GM23248 (cell line): Measurements from ENCODE around the gene PLCG1. TPM values are rescaled to one million over a fixed set of nuclear protein-coding genes. Genes with fewer than 3 reads are reported as not detected.
A peak's percentile ranks its signal among the peaks of the same experiment; 100 is the strongest.

Experiments
- DNase-seq: peaks from one replicate; pipeline ENCODE4 v3.0.0-alpha.2; 2015
- H2AFZ ChIP-seq: fragments of 200-600 bp; sonication (generic); 2 replicates; pipeline ENCODE4 v1.6.1; 2016; ENCODE audit warnings: antibody characterized with exemption
- H3F3A ChIP-seq: fragments of 200-600 bp; sonication (generic); 2 replicates; pipeline ENCODE4 v1.6.1; 2016; ENCODE audit warnings: mild to moderate bottlenecking, antibody characterized with exemption, mixed run types; ENCODE audit not compliant: insufficient read depth
- H3K27ac ChIP-seq: fragments of 200-600 bp; sonication (generic); 2 replicates; pipeline ENCODE4 v1.5.1; 2016; ENCODE audit warnings: mild to moderate bottlenecking
- H3K27me3 ChIP-seq: fragments of 200-600 bp; sonication (generic); replicated peaks from 2 replicates; pipeline ENCODE4 v1.6.1; 2016; ENCODE audit warnings: mild to moderate bottlenecking; ENCODE audit not compliant: insufficient read depth
- H3K36me3 ChIP-seq: fragments of 200-600 bp; sonication (generic); 2 replicates; pipeline ENCODE4 v1.6.1; 2016; ENCODE audit warnings: low read depth, mild to moderate bottlenecking
- H3K4me1 ChIP-seq: fragments of 200-600 bp; sonication (generic); 2 replicates; pipeline ENCODE4 v1.6.1; 2016; ENCODE audit warnings: mild to moderate bottlenecking; ENCODE audit not compliant: insufficient read depth
- H3K4me2 ChIP-seq: fragments of 200-600 bp; sonication (generic); one replicate; pipeline ENCODE4 v1.6.1; 2016; ENCODE audit warnings: mild to moderate bottlenecking; ENCODE audit not compliant: unreplicated experiment
- H3K4me3 ChIP-seq: fragments of 200-600 bp; sonication (generic); 2 replicates; pipeline ENCODE4 v1.5.1; 2016; ENCODE audit warnings: mild to moderate bottlenecking
- H3K79me2 ChIP-seq: fragments of 200-600 bp; sonication (generic); 2 replicates; pipeline ENCODE4 v1.6.1; 2016; ENCODE audit warnings: mild to moderate bottlenecking; ENCODE audit not compliant: insufficient read depth
- H3K9ac ChIP-seq: fragments of 200-600 bp; sonication (generic); 2 replicates; pipeline ENCODE4 v1.6.1; 2016; ENCODE audit warnings: mild to moderate bottlenecking
- H3K9me2 ChIP-seq: fragments of 200-600 bp; sonication (generic); 2 replicates; pipeline ENCODE4 v1.6.1; 2016; ENCODE audit warnings: mixed run types, mild to moderate bottlenecking, moderate library complexity; ENCODE audit not compliant: insufficient read depth
- H3K9me3 ChIP-seq: fragments of 200-600 bp; sonication (generic); one replicate; pipeline ENCODE4 v1.6.1; 2017; ENCODE audit warnings: low read depth
- H4K20me1 ChIP-seq: fragments of 200-600 bp; sonication (generic); 2 replicates; pipeline ENCODE4 v1.6.0; 2016; ENCODE audit not compliant: insufficient read depth
- EZH2 ChIP-seq: fragments of 200-600 bp; sonication (generic); IDR thresholded peaks from 2 replicates; pipeline ENCODE4 v1.6.1; 2018; ENCODE audit warnings: antibody characterized with exemption, mild to moderate bottlenecking; ENCODE audit not compliant: insufficient read depth, poor library complexity, severe bottlenecking
- EZH2phosphoT487 ChIP-seq: fragments of 200-600 bp; sonication (generic); IDR thresholded peaks from 2 replicates; pipeline ENCODE4 v1.6.1; 2018; ENCODE audit warnings: antibody characterized with exemption, moderate library complexity, mild to moderate bottlenecking, low read depth; ENCODE audit not compliant: insufficient read depth
- WGBS, 2 experiments: methylation state at CpG; one replicate each; pipeline ENCODE4 v1.1.6; 2015 to 2017; ENCODE audit warnings: low lambda C conversion rate in 2 of 2, low coverage in 1 of 2; ENCODE audit errors: missing lambda C conversion rate in 2 of 2; 5-methylcytosine and 5-hydroxymethylcytosine counted together
- in situ Hi-C: fragments of 300-500 bp; cut with MboI; formaldehyde crosslinking; loops from 2 replicates; pipeline ENCODE4 v1.15.0; 2020
- polyA plus RNA-seq: library from polyadenylated mRNA; unstranded; fragments of >200 nt; fragmentation: Nextera tagmentation; extraction: Ambion mirVana; gene quantifications from 2 replicates; pipeline ENCODE4 v1.2.1, GENCODE V29; 2016
- total RNA-seq: library from RNA; depleted of rRNA; stranded (reverse); fragments of >200 nt; shearing (Covaris generic); gene quantifications from 2 replicates; pipeline ENCODE4 v1.2.3, GENCODE V29; 2014

PLCG1 gene
- total and polyA plus RNA-seq, 2 experiments from 2014 or later = 8.3 to 32.6 TPM

DNA sequence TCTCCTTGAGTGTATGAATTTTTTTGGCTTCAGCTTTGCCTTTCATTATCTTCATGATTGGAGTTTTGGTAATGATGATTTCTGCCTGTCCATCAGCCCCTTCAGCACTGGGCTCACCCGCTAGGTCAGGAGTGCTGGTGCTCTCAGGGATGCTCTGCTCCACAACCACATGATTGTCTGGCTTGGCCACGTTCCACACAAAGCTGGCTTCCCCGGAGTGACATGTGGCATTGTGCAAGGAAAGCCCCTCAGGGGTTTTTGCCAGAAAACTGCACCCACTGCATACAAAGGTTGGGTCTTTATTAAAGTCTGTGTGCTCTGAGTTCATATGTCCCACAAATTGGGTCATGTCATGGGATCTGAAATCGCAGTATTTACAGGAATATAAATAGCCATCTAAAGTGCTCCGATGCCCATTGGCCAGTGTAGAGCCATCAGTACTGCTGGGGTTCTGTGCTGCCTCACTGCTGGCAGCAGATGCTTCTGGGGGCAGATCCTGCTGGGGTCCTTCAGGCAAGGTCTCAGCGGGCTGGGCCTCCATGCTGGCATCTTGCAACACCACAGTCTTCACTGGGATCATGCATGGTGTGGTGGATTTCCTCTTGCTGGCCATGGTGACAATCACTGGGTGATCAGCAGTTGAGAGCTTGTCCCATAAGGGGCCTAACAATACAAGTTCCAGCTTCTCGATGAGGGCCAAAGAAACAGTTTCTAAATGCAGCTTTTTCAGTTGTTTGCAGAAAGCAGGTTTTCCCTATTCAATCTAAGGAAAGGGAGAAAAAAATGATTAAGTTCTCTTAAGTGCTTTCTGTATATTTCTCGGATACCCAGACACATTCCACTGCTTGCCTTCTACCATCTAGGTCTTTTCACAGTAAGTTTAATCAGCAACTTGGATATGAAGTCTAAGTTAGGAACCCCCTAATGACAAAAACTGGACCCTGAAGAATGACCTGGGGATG lies 67.2 kb downstream of the PLCG1 start:
- no peak for DNase-seq
- 80 to 89% methylated on average over 8 of the region's 8 CpGs for WGBS, 2 experiments
- H3K27me3 ChIP-seq = no peaks in the 10 kb centered on the region
- peaks cover 98% of the 10 kb centered on the region for H3K79me2 ChIP-seq
- TF ChIP-seq EZH2phosphoT487 = no peak
- no peak for TF ChIP-seq EZH2
- in situ Hi-C loops = no loop called here
- no peak overlapping the region for H3K4me2 ChIP-seq
- H3K9me2 ChIP-seq = no peaks in the 10 kb centered on the region
- H3K4me1 ChIP-seq = no peaks in the 10 kb centered on the region
- H3F3A ChIP-seq = no peaks in the 10 kb centered on the region
- H2AFZ ChIP-seq = no peak overlapping the region
- H3K27ac ChIP-seq = no peak overlapping the region
- no peak overlapping the region for H3K4me3 ChIP-seq
- H3K9me3 ChIP-seq = no peaks in the 10 kb centered on the region
- H3K9ac ChIP-seq = no peak overlapping the region
- H4K20me1 ChIP-seq = no peaks in the 10 kb centered on the region
- no peaks in the 10 kb centered on the region; the same call in 1 of the 2 replicates for H3K36me3 ChIP-seq

DNA sequence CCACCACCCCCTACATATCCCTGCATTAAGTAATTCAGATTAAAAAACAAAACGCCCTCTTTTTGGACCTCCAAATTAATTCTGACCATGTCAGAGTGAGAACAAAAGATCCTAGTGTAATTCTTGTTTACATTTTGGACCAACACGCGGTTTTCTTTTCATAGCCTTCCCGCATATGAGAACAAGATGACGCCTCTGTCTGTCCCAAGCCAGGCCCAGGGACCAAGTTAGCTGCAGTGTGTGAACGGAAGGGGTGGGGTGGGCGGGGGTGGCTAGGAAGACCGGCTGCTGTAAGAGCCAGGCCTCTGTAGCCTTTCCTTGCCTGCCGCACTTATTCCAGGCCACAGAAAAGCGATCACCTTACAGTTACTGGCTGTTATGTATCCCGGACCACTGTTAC lies 68.0 kb downstream of the PLCG1 start:
- no peaks in the 10 kb centered on the region; the same call in 1 of the 2 replicates for H3K36me3 ChIP-seq
- no peak overlapping the region for H3K4me3 ChIP-seq
- no peak overlapping the region for H3K27ac ChIP-seq
- H3K4me2 ChIP-seq = no peak overlapping the region
- DNase-seq = no peak
- H3K4me1 ChIP-seq = no peaks in the 10 kb centered on the region
- H3K9me2 ChIP-seq = no peaks in the 10 kb centered on the region
- TF ChIP-seq EZH2 = no peak
- TF ChIP-seq EZH2phosphoT487 = no peak
- no peaks in the 10 kb centered on the region for H3F3A ChIP-seq
- no peak overlapping the region for H3K9ac ChIP-seq
- no peaks in the 10 kb centered on the region for H4K20me1 ChIP-seq
- H3K27me3 ChIP-seq = no peaks in the 10 kb centered on the region
- in situ Hi-C loops = no loop called here
- H3K79me2 ChIP-seq = peaks cover 95% of the 10 kb centered on the region
- WGBS, 2 experiments = 88 to 90% methylated on average over 10 to 11 of the region's 11 CpGs
- H2AFZ ChIP-seq = no peak overlapping the region
- no peaks in the 10 kb centered on the region for H3K9me3 ChIP-seq

DNA sequence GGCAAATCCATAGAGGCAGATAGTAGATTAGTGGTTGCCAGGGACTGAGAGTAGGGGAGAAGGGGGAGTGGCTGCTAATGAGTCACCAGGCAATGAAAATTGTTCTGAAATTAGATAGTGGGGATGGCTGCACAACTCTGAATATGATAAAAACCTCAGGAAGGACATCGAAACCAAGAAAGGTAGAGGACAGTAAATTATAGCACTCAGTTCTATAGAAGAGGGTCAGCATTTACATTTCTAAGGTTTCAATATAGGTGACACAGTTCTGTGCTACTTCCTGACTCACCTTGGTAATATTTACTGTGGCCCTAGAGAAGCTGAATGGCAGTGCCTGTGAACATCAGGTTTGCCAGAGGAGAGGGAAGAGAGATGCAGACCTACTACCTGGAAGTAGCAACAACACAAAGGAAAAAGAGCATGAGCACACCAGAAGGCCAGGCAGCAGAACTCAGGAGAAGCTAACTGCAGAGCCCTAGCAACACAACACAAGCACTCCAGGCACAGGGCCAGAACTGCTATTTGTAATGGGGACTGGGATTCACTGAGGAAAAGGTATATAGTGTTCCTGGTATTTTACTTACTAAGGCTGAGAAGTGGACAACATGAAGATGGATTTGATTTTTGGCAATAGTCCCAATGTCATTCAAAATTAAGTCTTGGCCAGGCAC lies 75.9 kb downstream of the PLCG1 start:
- Histone ChIP-seq H3K36me3 (no peaks in the 10 kb centered on the region), H3K4me2 (peak overlapping the region; percentile 41), H3K9ac (no peak overlapping the region), H4K20me1 (no peaks in the 10 kb centered on the region; the same call in 1 of the 2 replicates), H3K27me3 (no peaks in the 10 kb centered on the region), H3K27ac (no peak overlapping the region), H3K9me2 (no peaks in the 10 kb centered on the region), H3K79me2 (peaks cover 96% of the 10 kb centered on the region), H2AFZ (no peak overlapping the region), H3K4me3 (no peak overlapping the region), H3K9me3 (no peaks in the 10 kb centered on the region), H3K4me1 (peaks cover 16% of the 10 kb centered on the region), H3F3A (peaks cover 26% of the 10 kb centered on the region; the same call in 1 of the 2 replicates)
- TF ChIP-seq EZH2phosphoT487 (no peak), EZH2 (no peak)
- WGBS, 2 experiments = 52 to 64% methylated on average over 1 of the region's 1 CpG
- peak; percentile 64 for DNase-seq
- in situ Hi-C loops = no loop called here

DNA sequence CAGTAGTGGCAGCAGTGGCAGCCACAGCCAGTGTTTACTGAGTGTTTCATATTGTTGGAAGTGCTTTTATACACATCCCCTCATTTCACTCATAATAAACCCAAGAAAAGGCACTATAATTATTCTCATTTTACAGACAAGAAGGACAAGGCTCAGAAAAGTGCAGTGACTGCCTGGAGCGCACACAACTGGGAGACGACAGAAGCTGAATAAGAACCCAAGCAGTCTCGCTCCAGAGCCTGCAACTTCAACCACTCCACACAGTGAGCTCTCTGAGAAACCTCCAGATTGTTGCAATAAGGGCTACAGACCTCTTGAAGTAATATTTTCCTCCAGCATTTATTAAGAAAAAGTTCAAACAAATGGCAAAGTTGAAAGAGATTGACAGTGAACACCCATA lies 76.9 kb downstream of the PLCG1 start:
- Histone ChIP-seq H3K36me3 (no peaks in the 10 kb centered on the region), H3K4me3 (no peak overlapping the region), H3K27me3 (no peaks in the 10 kb centered on the region), H3K9me2 (no peaks in the 10 kb centered on the region), H4K20me1 (no peaks in the 10 kb centered on the region; the same call in 1 of the 2 replicates), H3F3A (peaks cover 32% of the 10 kb centered on the region; the same call in 1 of the 2 replicates), H3K4me2 (no peak overlapping the region), H2AFZ (no peak overlapping the region), H3K4me1 (peaks cover 25% of the 10 kb centered on the region), H3K79me2 (peaks cover 91% of the 10 kb centered on the region), H3K9ac (no peak overlapping the region), H3K27ac (no peak overlapping the region), H3K9me3 (no peaks in the 10 kb centered on the region)
- no peak for DNase-seq
- in situ Hi-C loops = no loop called here
- whole genome bisulfite sequencing, 2 experiments = 99 to 100% methylated on average over 3 of the region's 3 CpGs
- no peak for TF ChIP-seq EZH2phosphoT487
- TF ChIP-seq EZH2 = no peak
